ENCODE data around the gene CACNA1S. TPM values are rescaled to one million over a fixed set of nuclear protein-coding genes. Genes with fewer than 3 reads are reported as not detected.

The CACNA1S gene
- total and polyA plus RNA-seq, 4 donors, result 0.16 to 0.33 (median 0.21) TPM

DNA sequence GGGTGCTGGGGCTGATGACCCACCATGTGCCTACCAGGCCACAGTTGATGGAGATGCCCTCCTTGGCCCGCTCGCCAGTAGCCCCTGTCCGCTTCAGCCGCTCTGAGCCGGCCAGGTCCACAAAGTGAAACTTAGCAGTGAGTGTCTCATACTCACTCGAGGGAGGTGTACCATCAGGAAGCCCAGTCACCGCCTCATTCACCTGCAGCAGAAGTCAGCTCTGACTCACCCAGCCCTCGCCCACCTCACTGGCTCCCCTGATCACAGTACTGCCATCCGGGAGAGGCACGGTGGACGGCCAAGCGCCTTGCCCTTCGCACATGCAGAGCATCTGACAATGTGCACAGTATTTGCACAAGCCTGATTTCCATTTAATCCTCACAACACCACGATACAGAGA lies 107.5 kb downstream of the CACNA1S start:
- no peaks in the 10 kb centered on the region for H3K27me3 ChIP-seq (ENCODE audit: control insufficient read depth, insufficient read depth, low read length)
- DNase-seq (ENCODE audit: low read depth in 4 of 6, low spot score in 6 of 6), result no peak
- WGBS (ENCODE audit: insufficient coverage), result 92% methylated on average over 14 of the region's 14 CpGs
- H3K36me3 ChIP-seq (ENCODE audit: control insufficient read depth, insufficient read depth, low read length), result peaks cover 83% of the 10 kb centered on the region
- no peaks in the 10 kb centered on the region for H3K9me3 ChIP-seq (ENCODE audit: control insufficient read depth, insufficient read depth, low read length)
- no peak overlapping the region for H3K27ac ChIP-seq (ENCODE audit: low read depth, low read length)
- no peak overlapping the region for H3K4me3 ChIP-seq (ENCODE audit: low read depth, low read length)
- peaks cover 18% of the 10 kb centered on the region for H3K4me1 ChIP-seq (ENCODE audit: control insufficient read depth, insufficient read depth, low read length)

DNA sequence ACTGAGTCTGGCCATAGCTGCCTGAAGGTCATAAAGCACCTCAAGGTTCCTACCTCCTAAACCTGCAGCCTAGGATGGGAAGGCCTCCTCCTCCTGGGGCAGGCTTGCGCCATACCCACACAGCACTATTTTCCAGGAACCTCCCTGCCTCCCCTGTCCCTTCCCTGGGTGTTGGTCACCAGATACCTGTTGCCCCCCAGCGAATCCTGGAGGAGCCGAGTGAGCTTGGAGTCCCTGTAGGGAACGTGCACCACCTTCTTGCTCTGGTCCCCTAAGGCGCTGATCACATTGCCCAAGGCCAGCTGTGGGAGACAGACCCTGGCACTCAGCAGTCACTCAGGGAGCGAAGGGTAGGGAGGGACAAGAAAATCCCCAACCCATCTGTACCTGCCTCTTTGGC lies 108.1 kb downstream of the CACNA1S start:
- DNase-seq (ENCODE audit: low read depth in 4 of 6, low spot score in 6 of 6), result no peak
- Histone ChIP-seq H3K27ac (ENCODE audit: low read depth, low read length) (no peak overlapping the region), H3K4me1 (ENCODE audit: control insufficient read depth, insufficient read depth, low read length) (peaks cover 12% of the 10 kb centered on the region), H3K27me3 (ENCODE audit: control insufficient read depth, insufficient read depth, low read length) (no peaks in the 10 kb centered on the region), H3K9me3 (ENCODE audit: control insufficient read depth, insufficient read depth, low read length) (no peaks in the 10 kb centered on the region), H3K36me3 (ENCODE audit: control insufficient read depth, insufficient read depth, low read length) (peaks cover 86% of the 10 kb centered on the region), H3K4me3 (ENCODE audit: low read depth, low read length) (no peak overlapping the region)
- WGBS (ENCODE audit: insufficient coverage), result 94% methylated on average over 5 of the region's 6 CpGs

DNA sequence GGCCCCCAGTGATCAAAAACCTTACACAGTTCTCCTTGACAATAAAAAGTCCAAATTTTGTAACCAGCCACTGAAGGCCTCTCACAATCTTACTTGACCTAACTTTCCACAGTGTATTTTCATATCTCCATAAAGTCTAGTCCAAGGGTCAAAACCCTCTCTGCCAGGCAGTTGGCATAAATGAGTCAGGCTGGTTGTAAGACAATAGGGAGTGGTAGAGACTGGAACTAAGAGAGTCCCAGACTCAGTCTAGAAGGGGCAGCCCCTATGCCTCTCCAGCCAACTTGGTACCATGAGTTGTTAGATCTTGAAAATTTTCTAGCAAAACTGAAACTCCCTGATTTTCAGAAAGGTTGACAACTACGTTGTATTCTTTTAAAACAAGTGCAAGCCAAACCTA lies 109.7 kb downstream of the CACNA1S start:
- H3K27ac ChIP-seq (ENCODE audit: low read depth, low read length), result no peak overlapping the region
- H3K4me1 ChIP-seq (ENCODE audit: control insufficient read depth, insufficient read depth, low read length), result no peaks in the 10 kb centered on the region
- H3K4me3 ChIP-seq (ENCODE audit: low read depth, low read length), result no peak overlapping the region
- WGBS (ENCODE audit: insufficient coverage), result 91% methylated on average over 1 of the region's 1 CpG
- peaks cover 86% of the 10 kb centered on the region for H3K36me3 ChIP-seq (ENCODE audit: control insufficient read depth, insufficient read depth, low read length)
- DNase-seq (ENCODE audit: low read depth in 4 of 6, low spot score in 6 of 6), result no peak
- no peaks in the 10 kb centered on the region for H3K9me3 ChIP-seq (ENCODE audit: control insufficient read depth, insufficient read depth, low read length)
- H3K27me3 ChIP-seq (ENCODE audit: control insufficient read depth, insufficient read depth, low read length), result no peaks in the 10 kb centered on the region

DNA sequence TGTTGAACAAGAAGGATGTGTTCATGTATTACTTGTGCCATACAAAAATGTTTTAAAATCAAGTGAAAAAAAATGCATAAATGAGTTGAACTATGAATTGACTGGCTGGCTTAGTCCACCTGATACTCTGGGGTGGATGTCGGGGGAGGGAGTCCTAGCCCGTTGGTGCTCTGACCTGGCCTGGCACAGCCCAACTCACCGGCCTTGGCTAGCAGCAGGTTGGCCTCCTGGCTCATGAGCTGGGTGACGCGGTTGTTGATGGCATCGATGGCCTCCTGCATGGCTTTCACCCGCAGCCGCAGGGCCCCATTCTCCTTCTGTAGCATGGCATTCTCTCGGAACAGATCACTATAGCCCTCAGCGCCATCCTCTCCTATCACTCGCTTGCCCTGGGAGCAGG lies 110.3 kb downstream of the CACNA1S start:
- peaks cover 86% of the 10 kb centered on the region for H3K36me3 ChIP-seq (ENCODE audit: control insufficient read depth, insufficient read depth, low read length)

DNA sequence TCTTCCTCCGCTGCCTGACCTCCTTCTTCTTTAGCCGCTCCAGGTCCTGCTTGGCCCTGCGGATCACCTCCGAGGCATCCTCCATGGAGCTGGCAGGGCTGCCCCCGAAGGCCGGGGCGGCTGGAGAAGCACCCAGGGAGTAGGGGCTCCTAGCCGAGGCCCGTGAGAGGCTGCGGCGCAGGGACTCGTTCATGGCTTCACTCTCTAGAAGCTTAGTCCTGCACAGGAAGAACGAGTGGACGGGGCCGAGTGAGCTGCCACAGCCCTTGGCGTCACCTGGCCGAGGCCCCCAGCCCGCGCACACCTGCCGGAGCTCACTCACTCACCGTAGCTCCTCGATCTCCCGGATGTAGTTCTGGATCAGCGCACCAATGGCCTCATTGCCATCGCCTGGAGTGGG lies 111.8 kb downstream of the CACNA1S start:
- no peak overlapping the region for H3K27ac ChIP-seq (ENCODE audit: low read depth, low read length)
- no peaks in the 10 kb centered on the region for H3K4me1 ChIP-seq (ENCODE audit: control insufficient read depth, insufficient read depth, low read length)
- H3K4me3 ChIP-seq (ENCODE audit: low read depth, low read length), result no peak overlapping the region
- no peaks in the 10 kb centered on the region for H3K9me3 ChIP-seq (ENCODE audit: control insufficient read depth, insufficient read depth, low read length)
- no peaks in the 10 kb centered on the region for H3K27me3 ChIP-seq (ENCODE audit: control insufficient read depth, insufficient read depth, low read length)
- no peak for DNase-seq (ENCODE audit: low read depth in 4 of 6, low spot score in 6 of 6)
- peaks cover 92% of the 10 kb centered on the region for H3K36me3 ChIP-seq (ENCODE audit: control insufficient read depth, insufficient read depth, low read length)
- WGBS (ENCODE audit: insufficient coverage), result 97% methylated on average over 25 of the region's 25 CpGs

More for the DNA sequence above, 110.3 kb downstream of the CACNA1S start:
- 69% methylated on average over 8 of the region's 11 CpGs for WGBS (ENCODE audit: insufficient coverage)
- no peaks in the 10 kb centered on the region for H3K9me3 ChIP-seq (ENCODE audit: control insufficient read depth, insufficient read depth, low read length)
- no peak overlapping the region for H3K27ac ChIP-seq (ENCODE audit: low read depth, low read length)
- no peak for DNase-seq (ENCODE audit: low read depth in 4 of 6, low spot score in 6 of 6)
- H3K4me3 ChIP-seq (ENCODE audit: low read depth, low read length), result no peak overlapping the region
- H3K4me1 ChIP-seq (ENCODE audit: control insufficient read depth, insufficient read depth, low read length), result no peaks in the 10 kb centered on the region
- no peaks in the 10 kb centered on the region for H3K27me3 ChIP-seq (ENCODE audit: control insufficient read depth, insufficient read depth, low read length)

DNA sequence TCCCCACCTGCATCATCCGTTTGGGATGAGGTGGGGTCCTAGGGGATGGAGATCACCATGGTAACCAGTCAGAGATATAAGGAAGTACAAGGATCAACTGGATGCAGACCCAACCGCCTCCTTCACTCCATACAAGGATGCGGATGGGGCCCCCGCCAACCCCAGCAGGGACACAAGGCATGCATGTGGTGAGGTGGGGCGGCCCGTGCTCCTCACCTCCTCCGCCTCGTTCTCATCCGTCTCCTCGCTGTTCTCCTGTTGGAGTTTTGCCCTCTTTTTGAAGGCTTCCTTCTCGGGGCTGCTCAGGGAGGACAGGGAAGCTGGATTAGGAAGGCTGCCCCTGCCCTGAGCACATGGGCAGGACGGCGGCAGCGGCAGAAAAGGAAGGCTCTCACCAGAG lies 112.6 kb downstream of the CACNA1S start:
- 82% methylated on average over 7 of the region's 14 CpGs for WGBS (ENCODE audit: insufficient coverage)
- H3K27me3 ChIP-seq (ENCODE audit: control insufficient read depth, insufficient read depth, low read length), result no peaks in the 10 kb centered on the region
- H3K4me3 ChIP-seq (ENCODE audit: low read depth, low read length), result no peak overlapping the region
- H3K36me3 ChIP-seq (ENCODE audit: control insufficient read depth, insufficient read depth, low read length), result peaks cover 92% of the 10 kb centered on the region
- DNase-seq (ENCODE audit: low read depth in 4 of 6, low spot score in 6 of 6), result no peak
- no peak overlapping the region for H3K27ac ChIP-seq (ENCODE audit: low read depth, low read length)
- no peaks in the 10 kb centered on the region for H3K9me3 ChIP-seq (ENCODE audit: control insufficient read depth, insufficient read depth, low read length)
- no peaks in the 10 kb centered on the region for H3K4me1 ChIP-seq (ENCODE audit: control insufficient read depth, insufficient read depth, low read length)

DNA sequence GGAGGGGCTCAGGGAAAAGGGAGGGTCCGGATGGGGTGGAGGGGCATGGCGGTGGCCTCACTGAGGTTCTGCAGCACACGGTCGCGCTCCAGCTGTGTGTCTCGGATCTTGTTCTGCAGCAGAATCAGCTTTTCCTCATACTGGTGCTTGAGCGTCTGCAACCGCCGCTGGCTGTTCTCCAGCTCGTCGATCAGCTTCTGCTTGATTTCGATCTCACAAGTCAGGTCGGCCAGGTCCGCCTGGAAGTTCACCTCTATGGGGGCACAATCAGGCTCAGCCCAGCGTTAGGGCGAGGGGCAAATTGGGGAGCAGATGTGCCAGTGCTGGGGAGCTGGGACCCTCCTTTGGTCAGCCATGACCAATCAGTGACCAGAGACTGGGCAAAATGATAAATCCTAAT lies 113.9 kb downstream of the CACNA1S start:
- Histone ChIP-seq H3K4me1 (ENCODE audit: control insufficient read depth, insufficient read depth, low read length) (no peaks in the 10 kb centered on the region), H3K27me3 (ENCODE audit: control insufficient read depth, insufficient read depth, low read length) (no peaks in the 10 kb centered on the region), H3K27ac (ENCODE audit: low read depth, low read length) (no peak overlapping the region), H3K9me3 (ENCODE audit: control insufficient read depth, insufficient read depth, low read length) (no peaks in the 10 kb centered on the region), H3K4me3 (ENCODE audit: low read depth, low read length) (no peak overlapping the region), H3K36me3 (ENCODE audit: control insufficient read depth, insufficient read depth, low read length) (peaks cover 88% of the 10 kb centered on the region)
- WGBS (ENCODE audit: insufficient coverage), result 90% methylated on average over 16 of the region's 16 CpGs
- no peak for DNase-seq (ENCODE audit: low read depth in 4 of 6, low spot score in 6 of 6)

DNA sequence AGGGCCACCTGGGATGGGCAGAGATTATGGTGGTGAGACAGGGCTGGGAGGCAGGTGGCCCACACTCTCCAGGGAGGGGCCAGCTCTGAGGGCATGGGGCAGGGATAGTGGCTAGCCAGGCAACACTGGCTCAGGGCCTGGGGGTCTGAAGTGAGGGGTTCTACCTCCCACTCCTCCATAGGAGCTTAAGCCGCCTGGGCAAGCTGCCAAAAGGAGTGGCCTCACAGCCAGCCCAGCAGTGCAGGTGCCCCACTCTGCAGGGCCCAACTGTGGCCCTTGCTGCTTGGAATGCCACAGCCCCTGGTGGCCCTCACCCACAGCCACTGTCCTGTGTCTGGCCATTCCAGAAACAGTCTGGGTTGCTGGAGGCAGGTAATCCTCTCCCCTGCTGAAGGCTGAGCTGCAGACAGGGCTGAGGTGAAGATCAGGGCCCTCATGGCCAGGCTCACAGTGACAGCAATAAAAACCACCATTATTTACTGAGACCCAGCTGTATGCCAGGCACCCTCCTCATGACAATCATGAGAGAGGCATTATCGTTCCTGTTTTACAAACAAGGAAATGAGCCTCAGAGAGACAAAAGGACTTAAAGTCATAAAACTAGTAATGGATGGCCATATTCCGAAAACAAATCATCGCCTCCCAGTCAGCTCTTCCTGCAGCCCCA lies 119.7 kb downstream of the CACNA1S start:
- Histone ChIP-seq H3K27ac (ENCODE audit: low read depth, low read length) (no peak overlapping the region), H3K4me1 (ENCODE audit: control insufficient read depth, insufficient read depth, low read length) (peaks cover 30% of the 10 kb centered on the region)

DNA sequence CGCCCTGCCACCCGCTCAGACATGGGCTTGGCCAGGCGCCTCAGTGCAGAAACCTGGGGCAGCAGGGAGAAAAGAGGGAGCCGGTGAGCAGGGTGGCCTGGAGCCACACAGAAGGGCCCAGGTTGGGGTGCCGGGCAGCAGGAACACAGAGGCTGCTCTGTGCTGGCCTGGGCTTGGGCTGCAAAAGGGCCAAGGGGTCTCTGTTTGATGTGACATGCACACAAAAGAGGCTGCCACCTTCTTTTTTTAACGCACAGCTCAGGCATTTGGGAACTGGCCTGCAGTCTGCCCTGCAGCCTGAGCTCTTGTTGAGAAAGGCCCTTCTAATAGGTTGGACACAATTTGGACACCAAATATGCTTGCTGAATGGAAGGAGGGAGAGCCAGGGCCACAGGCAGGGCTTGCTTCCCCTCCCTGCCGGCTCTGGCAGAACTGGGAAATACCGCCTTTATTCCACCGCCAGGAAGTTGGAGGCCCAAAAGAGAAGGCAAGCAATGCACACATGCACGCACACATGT lies 121.1 kb downstream of the CACNA1S start:
- WGBS (ENCODE audit: insufficient coverage), result 57% methylated on average over 9 of the region's 10 CpGs
- H3K4me1 ChIP-seq (ENCODE audit: control insufficient read depth, insufficient read depth, low read length), result peaks cover 30% of the 10 kb centered on the region
- peak in 1 of 6 donors; percentile 73 for DNase-seq (ENCODE audit: low read depth in 4 of 6, low spot score in 6 of 6)
- H3K9me3 ChIP-seq (ENCODE audit: control insufficient read depth, insufficient read depth, low read length), result no peaks in the 10 kb centered on the region
- H3K27me3 ChIP-seq (ENCODE audit: control insufficient read depth, insufficient read depth, low read length), result no peaks in the 10 kb centered on the region
- H3K27ac ChIP-seq (ENCODE audit: low read depth, low read length), result peak overlapping the region; percentile 26
- H3K4me3 ChIP-seq (ENCODE audit: low read depth, low read length), result no peak overlapping the region
- peaks cover 90% of the 10 kb centered on the region for H3K36me3 ChIP-seq (ENCODE audit: control insufficient read depth, insufficient read depth, low read length)

More for the DNA sequence above, 119.7 kb downstream of the CACNA1S start:
- WGBS (ENCODE audit: insufficient coverage), result 41% methylated on average over 2 of the region's 4 CpGs
- DNase-seq (ENCODE audit: low read depth in 4 of 6, low spot score in 6 of 6), result no peak
- Histone ChIP-seq H3K36me3 (ENCODE audit: control insufficient read depth, insufficient read depth, low read length) (peaks cover 93% of the 10 kb centered on the region), H3K27me3 (ENCODE audit: control insufficient read depth, insufficient read depth, low read length) (no peaks in the 10 kb centered on the region), H3K4me3 (ENCODE audit: low read depth, low read length) (no peak overlapping the region), H3K9me3 (ENCODE audit: control insufficient read depth, insufficient read depth, low read length) (no peaks in the 10 kb centered on the region)

DNA sequence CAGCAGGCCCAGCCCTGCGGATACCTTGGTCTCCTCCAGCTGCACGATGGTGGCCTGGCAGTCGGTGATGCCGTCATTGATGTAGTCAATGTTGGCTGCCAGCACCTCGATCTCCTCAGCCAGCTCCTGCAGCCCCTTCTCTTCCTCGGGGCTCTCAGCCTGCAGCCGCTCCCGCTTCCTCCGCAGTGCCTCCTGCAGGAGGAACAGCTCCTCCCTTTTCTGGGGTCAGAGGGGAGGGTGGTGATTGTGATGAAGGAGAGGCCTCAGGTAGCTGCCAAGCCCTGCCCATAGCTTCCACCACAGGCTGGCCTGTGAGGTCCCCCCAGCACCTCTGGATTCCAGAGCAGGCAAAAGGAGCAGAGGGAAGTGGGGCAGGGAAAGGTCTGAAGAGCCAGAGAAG lies 122.1 kb downstream of the CACNA1S start:
- no peaks in the 10 kb centered on the region for H3K9me3 ChIP-seq (ENCODE audit: control insufficient read depth, insufficient read depth, low read length)
- no peak for DNase-seq (ENCODE audit: low read depth in 4 of 6, low spot score in 6 of 6)
- H3K4me1 ChIP-seq (ENCODE audit: control insufficient read depth, insufficient read depth, low read length), result peaks cover 30% of the 10 kb centered on the region
- WGBS (ENCODE audit: insufficient coverage), result 96% methylated on average over 5 of the region's 9 CpGs
- no peak overlapping the region for H3K27ac ChIP-seq (ENCODE audit: low read depth, low read length)
- no peaks in the 10 kb centered on the region for H3K27me3 ChIP-seq (ENCODE audit: control insufficient read depth, insufficient read depth, low read length)
- H3K4me3 ChIP-seq (ENCODE audit: low read depth, low read length), result no peak overlapping the region
- peaks cover 90% of the 10 kb centered on the region for H3K36me3 ChIP-seq (ENCODE audit: control insufficient read depth, insufficient read depth, low read length)

All from spinal cord (tissue), 10 donors.